Hepatocyte (in vitro differentiated cells): ENCODE measurements around the gene UGT1A5.

Experiments used
- CTCF ChIP-seq: fragments of 200-600 bp; sonication (generic); IDR thresholded peaks from 2 replicates; pipeline ENCODE4 v1.5.1; 2016; ENCODE audit warnings: antibody characterized with exemption, mild to moderate bottlenecking; ENCODE audit not compliant: poor library complexity
- EZH2 ChIP-seq: fragments of 200-600 bp; sonication (generic); IDR thresholded peaks from 2 replicates; pipeline ENCODE4 v1.6.1; 2016; ENCODE audit warnings: antibody characterized with exemption, mild to moderate bottlenecking, borderline replicate concordance
- EZH2phosphoT487 ChIP-seq: fragments of 200-600 bp; sonication (generic); IDR thresholded peaks from one replicate; pipeline ENCODE4 v1.6.1; 2018; ENCODE audit warnings: antibody characterized with exemption, mild to moderate bottlenecking, low read depth, moderate library complexity; ENCODE audit not compliant: unreplicated experiment, severe bottlenecking

- TF ChIP-seq CTCF (no peak), EZH2 (no peak), EZH2phosphoT487 (no peak)
Observed at GRCh38 chr2:233700028-233700635, 12.6 kb upstream of the UGT1A5 start.
